ENCODE results near the gene MUC4.

DNA sequence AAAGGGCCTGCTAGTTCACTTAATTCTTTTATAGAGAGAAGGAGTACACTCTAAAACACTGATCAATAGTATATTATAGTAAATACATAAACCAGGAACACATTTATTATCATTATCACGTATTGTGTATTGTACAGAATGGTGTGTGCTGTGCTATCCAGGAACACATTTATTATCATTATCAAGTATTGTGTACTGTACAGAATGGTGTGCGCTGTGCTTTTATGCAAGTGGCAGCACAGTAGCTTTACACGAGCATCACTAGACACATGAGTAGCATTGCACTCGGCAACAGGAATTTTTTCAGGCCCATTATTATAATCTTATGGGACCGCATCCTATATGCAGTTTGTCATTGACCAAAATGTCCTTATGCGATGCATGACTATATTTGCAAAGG is 111.9 kb downstream of the MUC4 start:
- TF ChIP-seq, protein P1, sequence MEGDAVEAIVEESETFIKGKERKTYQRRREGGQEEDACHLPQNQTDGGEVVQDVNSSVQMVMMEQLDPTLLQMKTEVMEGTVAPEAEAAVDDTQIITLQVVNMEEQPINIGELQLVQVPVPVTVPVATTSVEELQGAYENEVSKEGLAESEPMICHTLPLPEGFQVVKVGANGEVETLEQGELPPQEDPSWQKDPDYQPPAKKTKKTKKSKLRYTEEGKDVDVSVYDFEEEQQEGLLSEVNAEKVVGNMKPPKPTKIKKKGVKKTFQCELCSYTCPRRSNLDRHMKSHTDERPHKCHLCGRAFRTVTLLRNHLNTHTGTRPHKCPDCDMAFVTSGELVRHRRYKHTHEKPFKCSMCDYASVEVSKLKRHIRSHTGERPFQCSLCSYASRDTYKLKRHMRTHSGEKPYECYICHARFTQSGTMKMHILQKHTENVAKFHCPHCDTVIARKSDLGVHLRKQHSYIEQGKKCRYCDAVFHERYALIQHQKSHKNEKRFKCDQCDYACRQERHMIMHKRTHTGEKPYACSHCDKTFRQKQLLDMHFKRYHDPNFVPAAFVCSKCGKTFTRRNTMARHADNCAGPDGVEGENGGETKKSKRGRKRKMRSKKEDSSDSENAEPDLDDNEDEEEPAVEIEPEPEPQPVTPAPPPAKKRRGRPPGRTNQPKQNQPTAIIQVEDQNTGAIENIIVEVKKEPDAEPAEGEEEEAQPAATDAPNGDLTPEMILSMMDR (IDR thresholded peaks at IDR 0.05; ENCODE audit: poor library complexity, severe bottlenecking), result no peak
- TF ChIP-seq MXI1 (conservative IDR thresholded peaks at IDR 0.05; ENCODE audit: poor library complexity, severe bottlenecking) (no peak), EZH2 (IDR thresholded peaks at IDR 0.05; ENCODE audit: borderline replicate concordance, insufficient read depth, low read length, poor library complexity, severe bottlenecking) (no peak), EP300 (conservative IDR thresholded peaks at IDR 0.05; ENCODE audit: poor library complexity, severe bottlenecking) (no peak), POLR2AphosphoS5 (IDR thresholded peaks at IDR 0.05) (peak; percentile 18), TAF1 (IDR thresholded peaks at IDR 0.05; ENCODE audit: low read depth) (no peak), RAD21 (conservative IDR thresholded peaks at IDR 0.05) (no peak), SMC3 (conservative IDR thresholded peaks at IDR 0.05; ENCODE audit: poor library complexity) (no peak)
- TF ChIP-seq, protein P2, sequence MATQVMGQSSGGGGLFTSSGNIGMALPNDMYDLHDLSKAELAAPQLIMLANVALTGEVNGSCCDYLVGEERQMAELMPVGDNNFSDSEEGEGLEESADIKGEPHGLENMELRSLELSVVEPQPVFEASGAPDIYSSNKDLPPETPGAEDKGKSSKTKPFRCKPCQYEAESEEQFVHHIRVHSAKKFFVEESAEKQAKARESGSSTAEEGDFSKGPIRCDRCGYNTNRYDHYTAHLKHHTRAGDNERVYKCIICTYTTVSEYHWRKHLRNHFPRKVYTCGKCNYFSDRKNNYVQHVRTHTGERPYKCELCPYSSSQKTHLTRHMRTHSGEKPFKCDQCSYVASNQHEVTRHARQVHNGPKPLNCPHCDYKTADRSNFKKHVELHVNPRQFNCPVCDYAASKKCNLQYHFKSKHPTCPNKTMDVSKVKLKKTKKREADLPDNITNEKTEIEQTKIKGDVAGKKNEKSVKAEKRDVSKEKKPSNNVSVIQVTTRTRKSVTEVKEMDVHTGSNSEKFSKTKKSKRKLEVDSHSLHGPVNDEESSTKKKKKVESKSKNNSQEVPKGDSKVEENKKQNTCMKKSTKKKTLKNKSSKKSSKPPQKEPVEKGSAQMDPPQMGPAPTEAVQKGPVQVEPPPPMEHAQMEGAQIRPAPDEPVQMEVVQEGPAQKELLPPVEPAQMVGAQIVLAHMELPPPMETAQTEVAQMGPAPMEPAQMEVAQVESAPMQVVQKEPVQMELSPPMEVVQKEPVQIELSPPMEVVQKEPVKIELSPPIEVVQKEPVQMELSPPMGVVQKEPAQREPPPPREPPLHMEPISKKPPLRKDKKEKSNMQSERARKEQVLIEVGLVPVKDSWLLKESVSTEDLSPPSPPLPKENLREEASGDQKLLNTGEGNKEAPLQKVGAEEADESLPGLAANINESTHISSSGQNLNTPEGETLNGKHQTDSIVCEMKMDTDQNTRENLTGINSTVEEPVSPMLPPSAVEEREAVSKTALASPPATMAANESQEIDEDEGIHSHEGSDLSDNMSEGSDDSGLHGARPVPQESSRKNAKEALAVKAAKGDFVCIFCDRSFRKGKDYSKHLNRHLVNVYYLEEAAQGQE (IDR thresholded peaks at IDR 0.05; ENCODE audit: borderline replicate concordance), result no peak
